CD1c-positive myeloid dendritic cell (primary cell): ENCODE results near the gene KLK1.

Source experiments
- DNase-seq: peaks from one replicate; pipeline ENCODE4 v3.0.0-alpha.2; 2016; ENCODE audit errors: extremely low spot score

Gene KLK1

GRCh38 chr19:50823389-50824042 is at the start of gene KLK1:
Gene KLK1 (minus strand): TSS chr19:50823787. CDS start chr19:50823748, 39 bp downstream.
- no peak for DNase-seq

GRCh38 chr19:50873056-50873455 is 49.5 kb upstream of the KLK1 start, which contains the start of gene KLK2:
Gene KLK2 (plus strand): TSS chr19:50873439. CDS start chr19:50873474, 35 bp downstream.
- DNase-seq: no peak

GRCh38 chr19:50870417-50871089 is 47.0 kb upstream of the KLK1 start:
- DNase-seq: no peak

GRCh38 chr19:50869479-50869878 is 45.9 kb upstream of the KLK1 start:
- DNase-seq: no peak

- DNase-seq: no peak
Observed at GRCh38 chr19:50861496-50862286, 38.1 kb upstream of the KLK1 start.

- no peak for DNase-seq
Observed at GRCh38 chr19:50861010-50861409, 37.4 kb upstream of the KLK1 start.

- DNase-seq: no peak
Observed at GRCh38 chr19:50859849-50860248, 36.3 kb upstream of the KLK1 start.

- no peak for DNase-seq
Observed at GRCh38 chr19:50858886-50859285, 35.3 kb upstream of the KLK1 start.

GRCh38 chr19:50857366-50857765 is 33.8 kb upstream of the KLK1 start:
- DNase-seq: no peak

- DNase-seq: no peak
Observed at GRCh38 chr19:50854636-50855410, 31.2 kb upstream of the KLK1 start, which contains the start of gene KLK3. Gene KLK3 (plus strand): TSS chr19:50854915. CDS start chr19:50854956, 41 bp downstream.

- DNase-seq: no peak
Observed at GRCh38 chr19:50851620-50852019, 28.0 kb upstream of the KLK1 start.

GRCh38 chr19:50850738-50851137 is 27.2 kb upstream of the KLK1 start:
- no peak for DNase-seq

GRCh38 chr19:50844296-50844935 is 20.8 kb upstream of the KLK1 start:
- no peak for DNase-seq

- no peak for DNase-seq
Observed at GRCh38 chr19:50843701-50844221, 20.2 kb upstream of the KLK1 start.

GRCh38 chr19:50843205-50843604 is 19.6 kb upstream of the KLK1 start:
- DNase-seq: no peak

- no peak for DNase-seq
Observed at GRCh38 chr19:50842130-50842529, 18.5 kb upstream of the KLK1 start.

GRCh38 chr19:50839712-50840655 is 16.4 kb upstream of the KLK1 start:
- DNase-seq: no peak

- no peak for DNase-seq
Observed at GRCh38 chr19:50838239-50838638, 14.7 kb upstream of the KLK1 start.

GRCh38 chr19:50837300-50837699 is 13.7 kb upstream of the KLK1 start:
- DNase-seq: no peak
